HepG2 (cell line): ENCODE measurements around the gene NEAT1. TPM values are rescaled to one million over a fixed set of nuclear protein-coding genes. Genes with fewer than 3 reads are reported as not detected.

Experiments used
- ELF3 ChIP-seq: IDR thresholded peaks from 2 replicates; pipeline ENCODE4 v1.6.1; 2016; ENCODE audit warnings: missing genetic modification reagents, missing compliant biosample characterization
- GATA4 ChIP-seq: sonication (generic); IDR thresholded peaks from 2 replicates; pipeline ENCODE4 v1.6.1; 2016; ENCODE audit warnings: antibody characterized with exemption, low read depth, borderline replicate concordance
- HOXD1 ChIP-seq: sonication (generic); formaldehyde crosslinking; IDR thresholded peaks from 2 replicates; pipeline ENCODE4 v1.5.0; 2020; ENCODE audit warnings: missing genetic modification reagents
- KLF6 ChIP-seq: IDR thresholded peaks from 2 replicates; pipeline ENCODE4 v1.8.0; 2016; ENCODE audit warnings: missing biosample characterization, missing genetic modification reagents
- MIXL1 ChIP-seq: IDR thresholded peaks from 2 replicates; pipeline ENCODE4 v1.6.1; 2016
- NCOA5 ChIP-seq: sonication (generic); formaldehyde crosslinking; IDR thresholded peaks from 2 replicates; pipeline ENCODE4 v1.4.0; 2020; ENCODE audit warnings: missing genetic modification reagents
- PAF1 ChIP-seq: IDR thresholded peaks from 2 replicates; pipeline ENCODE4 v1.6.1; 2016; ENCODE audit warnings: missing genetic modification reagents, missing compliant biosample characterization
- TBL1XR1 ChIP-seq: fragments of 150-350 bp; IDR thresholded peaks from 2 replicates; pipeline ENCODE4 v1.6.1; 2014; ENCODE audit warnings: borderline replicate concordance, low read length; ENCODE audit not compliant: partially characterized antibody
- TEAD2 ChIP-seq: sonication (generic); formaldehyde crosslinking; IDR thresholded peaks from 2 replicates; pipeline ENCODE4 v1.9.0; 2021; ENCODE audit warnings: missing genetic modification reagents
- YEATS2 ChIP-seq: sonication (generic); formaldehyde crosslinking; IDR thresholded peaks from 2 replicates; pipeline ENCODE4 v1.4.0; 2020; ENCODE audit warnings: missing genetic modification reagents, borderline replicate concordance
- ZNF263 ChIP-seq: sonication (generic); formaldehyde crosslinking; IDR thresholded peaks from 2 replicates; pipeline ENCODE4 v1.4.0; 2020; ENCODE audit warnings: missing genetic modification reagents
- ZNF569 ChIP-seq: sonication (generic); formaldehyde crosslinking; IDR thresholded peaks from 2 replicates; pipeline ENCODE4 v1.5.0; 2020; ENCODE audit warnings: mild to moderate bottlenecking, missing genetic modification reagents, moderate library complexity, borderline replicate concordance
- ZNF629 ChIP-seq: sonication (generic); formaldehyde crosslinking; conservative IDR thresholded peaks from 2 replicates; pipeline ENCODE4 v1.5.0; 2020; ENCODE audit warnings: missing genetic modification reagents
- ZNF792 ChIP-seq: IDR thresholded peaks from 2 replicates; pipeline ENCODE4 v1.6.1; 2016
- polyA plus RNA-seq, 8 experiments: library from polyadenylated mRNA; depleted of rRNA in 3 of 8; stranded (reverse) in 7 of 8; unstranded in 1 of 8; fragments of >200 nt; fragmentation: Illumina TruSeq in 4 of 8; extraction: Trizol in 4 of 8; gene quantifications; 2 replicates each; pipeline versions ENCODE4 v1.2.1 to v1.2.3, GENCODE V29; 2011 to 2016; ENCODE audit warnings: low read depth in 4 of 8, missing spikeins in 1 of 8, mixed read lengths in 1 of 8; ENCODE audit not compliant: insufficient read depth in 1 of 8
- total RNA-seq, 5 experiments: library from RNA; depleted of rRNA; stranded (reverse); fragments of >200 nt; fragmentation: Illumina TruSeq; extraction: Trizol; gene quantifications; 2 replicates each; pipeline ENCODE4 v1.2.3, GENCODE V29; 2016; ENCODE audit warnings: low read depth in 1 of 5
- TF ChIP-seq, protein P1 (sequence below): sonication (generic); formaldehyde crosslinking; IDR thresholded peaks from 2 replicates; pipeline ENCODE4 v1.4.0; 2020; ENCODE audit warnings: missing genetic modification reagents, borderline replicate concordance
- TF ChIP-seq, protein P2 (sequence below): sonication (generic); formaldehyde crosslinking; IDR thresholded peaks from 2 replicates; pipeline ENCODE4 v1.5.0; 2020; ENCODE audit warnings: mild to moderate bottlenecking, missing genetic modification reagents
- TF ChIP-seq, protein P3 (sequence below): sonication (generic); formaldehyde crosslinking; IDR thresholded peaks from 2 replicates; pipeline ENCODE4 v1.4.0; 2020; ENCODE audit warnings: mild to moderate bottlenecking, missing genetic modification reagents
- TF ChIP-seq, protein P4 (sequence below): IDR thresholded peaks from 2 replicates; pipeline ENCODE4 v1.6.1; 2016; ENCODE audit warnings: low read depth
- TF ChIP-seq, protein P5 (sequence below): IDR thresholded peaks from 2 replicates; pipeline ENCODE4 v1.6.1; 2016; ENCODE audit warnings: low read depth, control low read depth

The NEAT1 gene
- total and polyA plus RNA-seq, 2 of the 13 experiments (the other 11 are each of a cell fraction or from before 2014, with no cell fraction given), result 20.5 to 41.2 TPM

DNA sequence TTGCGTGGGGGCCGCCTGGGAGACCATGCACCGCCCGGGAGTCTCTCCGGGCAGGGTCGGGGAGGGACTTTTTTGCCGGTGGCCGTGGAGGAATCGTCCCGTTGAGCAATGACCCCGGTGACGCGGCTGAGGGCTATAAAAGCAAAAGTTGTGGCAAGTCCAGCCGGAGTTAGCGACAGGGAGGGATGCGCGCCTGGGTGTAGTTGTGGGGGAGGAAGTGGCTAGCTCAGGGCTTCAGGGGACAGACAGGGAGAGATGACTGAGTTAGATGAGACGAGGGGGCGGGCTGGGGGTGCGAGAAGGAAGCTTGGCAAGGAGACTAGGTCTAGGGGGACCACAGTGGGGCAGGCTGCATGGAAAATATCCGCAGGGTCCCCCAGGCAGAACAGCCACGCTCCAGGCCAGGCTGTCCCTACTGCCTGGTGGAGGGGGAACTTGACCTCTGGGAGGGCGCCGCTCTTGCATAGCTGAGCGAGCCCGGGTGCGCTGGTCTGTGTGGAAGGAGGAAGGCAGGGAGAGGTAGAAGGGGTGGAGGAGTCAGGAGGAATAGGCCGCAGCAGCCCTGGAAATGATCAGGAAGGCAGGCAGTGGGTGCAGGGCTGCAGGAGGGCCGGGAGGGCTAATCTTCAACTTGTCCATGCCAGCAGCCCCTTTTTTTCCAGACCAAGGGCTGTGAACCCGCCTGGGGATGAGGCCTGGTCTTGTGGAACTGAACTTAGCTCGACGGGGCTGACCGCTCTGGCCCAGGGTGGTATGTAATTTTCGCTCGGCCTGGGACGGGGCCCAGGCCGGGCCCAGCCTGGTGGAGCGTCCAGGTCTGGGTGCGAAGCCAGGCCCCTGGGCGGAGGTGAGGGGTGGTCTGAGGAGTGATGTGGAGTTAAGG lies at the start of gene NEAT1 (continued):
- TF ChIP-seq, protein P1, sequence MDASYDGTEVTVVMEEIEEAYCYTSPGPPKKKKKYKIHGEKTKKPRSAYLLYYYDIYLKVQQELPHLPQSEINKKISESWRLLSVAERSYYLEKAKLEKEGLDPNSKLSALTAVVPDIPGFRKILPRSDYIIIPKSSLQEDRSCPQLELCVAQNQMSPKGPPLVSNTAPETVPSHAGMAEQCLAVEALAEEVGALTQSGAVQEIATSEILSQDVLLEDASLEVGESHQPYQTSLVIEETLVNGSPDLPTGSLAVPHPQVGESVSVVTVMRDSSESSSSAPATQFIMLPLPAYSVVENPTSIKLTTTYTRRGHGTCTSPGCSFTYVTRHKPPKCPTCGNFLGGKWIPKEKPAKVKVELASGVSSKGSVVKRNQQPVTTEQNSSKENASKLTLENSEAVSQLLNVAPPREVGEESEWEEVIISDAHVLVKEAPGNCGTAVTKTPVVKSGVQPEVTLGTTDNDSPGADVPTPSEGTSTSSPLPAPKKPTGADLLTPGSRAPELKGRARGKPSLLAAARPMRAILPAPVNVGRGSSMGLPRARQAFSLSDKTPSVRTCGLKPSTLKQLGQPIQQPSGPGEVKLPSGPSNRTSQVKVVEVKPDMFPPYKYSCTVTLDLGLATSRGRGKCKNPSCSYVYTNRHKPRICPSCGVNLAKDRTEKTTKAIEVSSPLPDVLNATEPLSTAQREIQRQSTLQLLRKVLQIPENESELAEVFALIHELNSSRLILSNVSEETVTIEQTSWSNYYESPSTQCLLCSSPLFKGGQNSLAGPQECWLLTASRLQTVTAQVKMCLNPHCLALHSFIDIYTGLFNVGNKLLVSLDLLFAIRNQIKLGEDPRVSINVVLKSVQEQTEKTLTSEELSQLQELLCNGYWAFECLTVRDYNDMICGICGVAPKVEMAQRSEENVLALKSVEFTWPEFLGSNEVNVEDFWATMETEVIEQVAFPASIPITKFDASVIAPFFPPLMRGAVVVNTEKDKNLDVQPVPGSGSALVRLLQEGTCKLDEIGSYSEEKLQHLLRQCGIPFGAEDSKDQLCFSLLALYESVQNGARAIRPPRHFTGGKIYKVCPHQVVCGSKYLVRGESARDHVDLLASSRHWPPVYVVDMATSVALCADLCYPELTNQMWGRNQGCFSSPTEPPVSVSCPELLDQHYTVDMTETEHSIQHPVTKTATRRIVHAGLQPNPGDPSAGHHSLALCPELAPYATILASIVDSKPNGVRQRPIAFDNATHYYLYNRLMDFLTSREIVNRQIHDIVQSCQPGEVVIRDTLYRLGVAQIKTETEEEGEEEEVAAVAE, result peak; percentile 76; the same call in 1 of the 2 replicates
- TF ChIP-seq ELF3 (CRISPR knock-in tag) (peak; percentile 76), GATA4 (peak; percentile 98), ZNF629 (CRISPR knock-in tag) (peak; percentile 42), KLF6 (CRISPR knock-in tag) (peak; percentile 88), HOXD1 (CRISPR knock-in tag) (peak; percentile 71; the same call in 1 of the 2 replicates), YEATS2 (CRISPR knock-in tag) (peak; percentile 55; the same call in 1 of the 2 replicates), NCOA5 (CRISPR knock-in tag) (peak; percentile 82; the same call in 1 of the 2 replicates), ZNF792 (peak; percentile 83), TEAD2 (CRISPR knock-in tag) (peak; percentile 47; the same call in 1 of the 2 replicates), TBL1XR1 (peak; percentile 94), ZNF569 (no peak), ZNF263 (peak; percentile 55), MIXL1 (peak; percentile 63), PAF1 (CRISPR knock-in tag) (peak; percentile 97)
- TF ChIP-seq, protein P2, sequence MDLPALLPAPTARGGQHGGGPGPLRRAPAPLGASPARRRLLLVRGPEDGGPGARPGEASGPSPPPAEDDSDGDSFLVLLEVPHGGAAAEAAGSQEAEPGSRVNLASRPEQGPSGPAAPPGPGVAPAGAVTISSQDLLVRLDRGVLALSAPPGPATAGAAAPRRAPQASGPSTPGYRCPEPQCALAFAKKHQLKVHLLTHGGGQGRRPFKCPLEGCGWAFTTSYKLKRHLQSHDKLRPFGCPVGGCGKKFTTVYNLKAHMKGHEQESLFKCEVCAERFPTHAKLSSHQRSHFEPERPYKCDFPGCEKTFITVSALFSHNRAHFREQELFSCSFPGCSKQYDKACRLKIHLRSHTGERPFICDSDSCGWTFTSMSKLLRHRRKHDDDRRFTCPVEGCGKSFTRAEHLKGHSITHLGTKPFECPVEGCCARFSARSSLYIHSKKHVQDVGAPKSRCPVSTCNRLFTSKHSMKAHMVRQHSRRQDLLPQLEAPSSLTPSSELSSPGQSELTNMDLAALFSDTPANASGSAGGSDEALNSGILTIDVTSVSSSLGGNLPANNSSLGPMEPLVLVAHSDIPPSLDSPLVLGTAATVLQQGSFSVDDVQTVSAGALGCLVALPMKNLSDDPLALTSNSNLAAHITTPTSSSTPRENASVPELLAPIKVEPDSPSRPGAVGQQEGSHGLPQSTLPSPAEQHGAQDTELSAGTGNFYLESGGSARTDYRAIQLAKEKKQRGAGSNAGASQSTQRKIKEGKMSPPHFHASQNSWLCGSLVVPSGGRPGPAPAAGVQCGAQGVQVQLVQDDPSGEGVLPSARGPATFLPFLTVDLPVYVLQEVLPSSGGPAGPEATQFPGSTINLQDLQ (CRISPR knock-in tag), result peak; percentile 86
- TF ChIP-seq, protein P3, sequence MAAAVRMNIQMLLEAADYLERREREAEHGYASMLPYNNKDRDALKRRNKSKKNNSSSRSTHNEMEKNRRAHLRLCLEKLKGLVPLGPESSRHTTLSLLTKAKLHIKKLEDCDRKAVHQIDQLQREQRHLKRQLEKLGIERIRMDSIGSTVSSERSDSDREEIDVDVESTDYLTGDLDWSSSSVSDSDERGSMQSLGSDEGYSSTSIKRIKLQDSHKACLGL (CRISPR knock-in tag), result peak; percentile 52; the same call in 1 of the 2 replicates
- TF ChIP-seq, protein P4, sequence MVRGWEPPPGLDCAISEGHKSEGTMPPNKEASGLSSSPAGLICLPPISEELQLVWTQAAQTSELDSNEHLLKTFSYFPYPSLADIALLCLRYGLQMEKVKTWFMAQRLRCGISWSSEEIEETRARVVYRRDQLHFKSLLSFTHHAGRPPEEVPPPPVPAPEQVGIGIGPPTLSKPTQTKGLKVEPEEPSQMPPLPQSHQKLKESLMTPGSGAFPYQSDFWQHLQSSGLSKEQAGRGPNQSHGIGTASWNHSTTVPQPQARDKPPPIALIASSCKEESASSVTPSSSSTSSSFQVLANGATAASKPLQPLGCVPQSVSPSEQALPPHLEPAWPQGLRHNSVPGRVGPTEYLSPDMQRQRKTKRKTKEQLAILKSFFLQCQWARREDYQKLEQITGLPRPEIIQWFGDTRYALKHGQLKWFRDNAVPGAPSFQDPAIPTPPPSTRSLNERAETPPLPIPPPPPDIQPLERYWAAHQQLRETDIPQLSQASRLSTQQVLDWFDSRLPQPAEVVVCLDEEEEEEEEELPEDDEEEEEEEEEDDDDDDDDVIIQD (CRISPR knock-in tag), result 0 out of 2 replicates have a peak, but pooled peaks have one; percentile 10
- TF ChIP-seq, protein P5, sequence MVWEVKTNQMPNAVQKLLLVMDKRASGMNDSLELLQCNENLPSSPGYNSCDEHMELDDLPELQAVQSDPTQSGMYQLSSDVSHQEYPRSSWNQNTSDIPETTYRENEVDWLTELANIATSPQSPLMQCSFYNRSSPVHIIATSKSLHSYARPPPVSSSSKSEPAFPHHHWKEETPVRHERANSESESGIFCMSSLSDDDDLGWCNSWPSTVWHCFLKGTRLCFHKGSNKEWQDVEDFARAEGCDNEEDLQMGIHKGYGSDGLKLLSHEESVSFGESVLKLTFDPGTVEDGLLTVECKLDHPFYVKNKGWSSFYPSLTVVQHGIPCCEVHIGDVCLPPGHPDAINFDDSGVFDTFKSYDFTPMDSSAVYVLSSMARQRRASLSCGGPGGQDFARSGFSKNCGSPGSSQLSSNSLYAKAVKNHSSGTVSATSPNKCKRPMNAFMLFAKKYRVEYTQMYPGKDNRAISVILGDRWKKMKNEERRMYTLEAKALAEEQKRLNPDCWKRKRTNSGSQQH (CRISPR knock-in tag), result peak; percentile 91
